Pancreas (tissue), 10 donors: ENCODE data around the gene CYS1. TPM values are rescaled to one million over a fixed set of nuclear protein-coding genes. Genes with fewer than 3 reads are reported as not detected.

Experiments
- ATAC-seq, 4 donors: fragments of 200-7000 bp; cut with Tn5 transposase; one replicate each; pipeline versions ENCODE4 v1.8.0 to v1.9.1; 2020; ENCODE audit warnings: mild to moderate bottlenecking in 4 of 4, moderate library complexity in 4 of 4
- DNase-seq, 6 donors: peaks; one replicate each; pipeline ENCODE4 v3.0.0-alpha.2; 2020
- FAIRE-seq: peaks from 2 replicates; lab custom pipeline; 2012; peaks lifted over from hg19 to GRCh38; lab: Jason Lieb, UNC
- H3K27ac ChIP-seq, 4 donors: fragments of 200-600 bp; sonication (generic); 1 replicate in 3 of 4; 2 replicates in 1 of 4; pipeline versions ENCODE4 v1.5.0 to v1.8.0; 2020
- H3K27me3 ChIP-seq, 4 donors: fragments of 200-600 bp; one replicate each; pipeline ENCODE4 v1.8.0; 2021
- H3K36me3 ChIP-seq, 3 donors: fragments of 200-600 bp; sonication (generic) in 1 of 3; one replicate each; pipeline versions ENCODE4 v1.5.0 to v1.8.0; 2020 to 2021
- H3K4me1 ChIP-seq, 3 donors: fragments of 200-600 bp; one replicate each; pipeline ENCODE4 v1.8.0; 2021
- H3K4me3 ChIP-seq, 4 donors: fragments of 200-600 bp; sonication (generic) in 2 of 4; one replicate each; pipeline versions ENCODE4 v1.5.0 to v1.8.0; 2020 to 2021
- H3K9me3 ChIP-seq, 4 donors: fragments of 200-600 bp; one replicate each; pipeline ENCODE4 v1.8.0; 2021
- WGBS, 2 donors: extraction: QIAGEN DNeasy Blood & Tissue Kit; methylation state at CpG; one replicate each; pipeline ENCODE4 v1.1.7; 2013; 5-methylcytosine and 5-hydroxymethylcytosine counted together
- intact Hi-C, 3 donors: fragments of 100-400 bp; cut with DNase I; formaldehyde crosslinking; loops; one replicate each; pipeline versions ENCODE4 v1.11.1 to v1.14.2; 2022
- polyA plus RNA-seq, 2 donors: library from polyadenylated mRNA; stranded (reverse); fragments of 200-250 nt; gene quantifications; one replicate each; pipeline ENCODE4 v1.2.3, GENCODE V29; 2013
- total RNA-seq, 6 donors: library from RNA; stranded (reverse); fragmentation: NEBNext Ultra II Directional in 4 of 6; extraction: Animal tissue kit (Norgen Biotek cat#: 25700) in 4 of 6; gene quantifications; one replicate each; pipeline versions ENCODE4 v1.2.1 to v1.2.4, GENCODE V29; 2021 to 2023
- TF ChIP-seq, protein P1 (sequence below), 4 donors: fragments of 200-600 bp; sonication (generic) in 3 of 4; IDR thresholded peaks; one replicate each; pipeline versions ENCODE4 v1.5.0 to v1.8.0; 2021; ENCODE audit warnings: antibody characterized with exemption in 4 of 4
- donor health status: healthy with polysubstance abuse.
- donor health status: DM: no; HTN: no; CAD: no; lungs with moderate emphysema.
- donor health status: DM: no; HTN: no; CAD: no.
- donor health status: control.
- donor health status: control.
- donor health status: Bipolar disorder and iron deficiency.
- donor health status: DM: yes; HTN: yes; CAD: no.
- donor health status: DM: no; HTN: no; CAD: no.
- donor health status: DM: no; HTN: no; CAD: no.
- donor health status: DM: yes; HTN: yes; CAD: no.

The CYS1 gene, protein sequence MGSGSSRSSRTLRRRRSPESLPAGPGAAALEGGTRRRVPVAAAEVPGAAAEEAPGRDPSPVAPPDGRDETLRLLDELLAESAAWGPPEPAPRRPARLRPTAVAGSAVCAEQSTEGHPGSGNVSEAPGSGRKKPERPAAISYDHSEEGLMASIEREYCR
- 10 to 100 TPM; 19.4 to 27.9 (median 21.7) TPM for total RNA-seq
- 10 to 100 TPM; 18.9 to 51.3 TPM for polyA plus RNA-seq

DNA sequence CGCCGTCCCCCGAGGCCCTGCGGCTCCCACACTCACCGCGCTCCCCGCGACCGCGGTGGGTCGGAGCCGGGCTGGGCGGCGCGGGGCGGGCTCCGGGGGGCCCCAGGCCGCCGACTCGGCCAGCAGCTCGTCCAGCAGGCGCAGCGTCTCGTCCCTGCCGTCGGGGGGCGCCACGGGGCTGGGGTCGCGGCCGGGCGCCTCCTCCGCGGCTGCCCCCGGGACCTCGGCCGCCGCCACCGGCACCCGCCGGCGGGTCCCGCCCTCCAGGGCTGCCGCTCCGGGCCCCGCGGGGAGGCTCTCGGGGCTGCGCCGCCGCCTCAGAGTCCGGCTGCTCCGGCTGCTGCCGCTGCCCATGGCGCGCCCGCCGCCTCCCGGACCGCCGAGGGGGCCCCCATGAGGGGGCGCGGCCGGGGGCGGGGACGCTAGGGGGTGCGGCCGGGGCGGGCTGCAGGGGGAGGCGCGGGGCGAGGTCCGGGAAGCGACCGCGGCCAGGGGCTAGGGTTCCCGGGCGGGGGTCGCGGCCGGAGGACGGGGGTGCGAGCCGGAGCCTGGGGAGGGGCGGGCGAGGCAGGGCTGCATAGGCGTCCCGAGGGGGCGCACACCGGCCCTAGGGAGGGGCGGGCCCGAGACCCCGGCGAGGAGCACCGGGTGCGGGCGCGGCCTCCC, at the start of gene CYS1:
CYS1 (minus strand) TSS at position 542 of the 666 bp plus-strand sequence; CDS start at position 354, 188 bp downstream.
- H3K27ac ChIP-seq: peak within 1 kb of the TSS; percentile 78 to 85 (median 82)
- H3K9me3 ChIP-seq: no peaks in the 10 kb centered on the region
- FAIRE-seq: no peak
- no peaks in the 10 kb centered on the region for H3K27me3 ChIP-seq
- TF ChIP-seq, protein P1, sequence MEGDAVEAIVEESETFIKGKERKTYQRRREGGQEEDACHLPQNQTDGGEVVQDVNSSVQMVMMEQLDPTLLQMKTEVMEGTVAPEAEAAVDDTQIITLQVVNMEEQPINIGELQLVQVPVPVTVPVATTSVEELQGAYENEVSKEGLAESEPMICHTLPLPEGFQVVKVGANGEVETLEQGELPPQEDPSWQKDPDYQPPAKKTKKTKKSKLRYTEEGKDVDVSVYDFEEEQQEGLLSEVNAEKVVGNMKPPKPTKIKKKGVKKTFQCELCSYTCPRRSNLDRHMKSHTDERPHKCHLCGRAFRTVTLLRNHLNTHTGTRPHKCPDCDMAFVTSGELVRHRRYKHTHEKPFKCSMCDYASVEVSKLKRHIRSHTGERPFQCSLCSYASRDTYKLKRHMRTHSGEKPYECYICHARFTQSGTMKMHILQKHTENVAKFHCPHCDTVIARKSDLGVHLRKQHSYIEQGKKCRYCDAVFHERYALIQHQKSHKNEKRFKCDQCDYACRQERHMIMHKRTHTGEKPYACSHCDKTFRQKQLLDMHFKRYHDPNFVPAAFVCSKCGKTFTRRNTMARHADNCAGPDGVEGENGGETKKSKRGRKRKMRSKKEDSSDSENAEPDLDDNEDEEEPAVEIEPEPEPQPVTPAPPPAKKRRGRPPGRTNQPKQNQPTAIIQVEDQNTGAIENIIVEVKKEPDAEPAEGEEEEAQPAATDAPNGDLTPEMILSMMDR (IDR thresholded peaks at IDR 0.05): no peak
- H3K4me3 ChIP-seq: peak within 1 kb of the TSS; percentile 40 to 64 (median 50)
- H3K36me3 ChIP-seq: no peaks in the 10 kb centered on the region
- peak in 5 of 6 donors; percentile 40 to 83 (median 68) for DNase-seq
- peak; percentile 32 to 64 (median 50) for ATAC-seq
- WGBS, 2 donors: 1% methylated on average over 11 to 98 of the region's 98 CpGs
- intact Hi-C loops: no loop called here
- H3K4me1 ChIP-seq: no peaks in the 10 kb centered on the region

DNA sequence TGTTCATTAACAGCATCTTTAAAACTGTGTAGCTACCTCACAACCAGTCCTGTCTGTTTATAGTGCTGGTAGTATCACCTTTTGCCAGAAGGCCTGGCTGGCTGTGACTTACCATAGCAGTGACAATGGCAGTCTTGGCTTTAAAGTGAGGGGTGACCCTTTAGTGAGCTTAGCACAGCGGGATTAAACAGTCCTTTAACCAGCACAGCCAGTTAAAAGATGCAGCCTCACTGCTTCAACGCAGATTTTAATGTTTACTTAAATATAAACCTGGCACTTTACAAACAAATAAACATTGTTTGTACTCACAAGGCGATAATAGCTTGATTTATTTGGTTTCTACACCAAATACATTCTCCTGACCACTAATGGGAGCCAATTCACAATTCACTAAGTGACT, 49.3 kb upstream of the CYS1 start:
- intact Hi-C loops: loop anchor here in 1 of 3 donors (10.0 kb wide), 1 partner anchor 545 kb away; no protein-coding TSS in a partner anchor
- FAIRE-seq: no peak
- ATAC-seq: no peak
- no peak for DNase-seq
- H3K4me3 ChIP-seq: no peak overlapping the region
- peaks cover 4 to 5% (median 4%) of the 10 kb centered on the region in 3 donors for H3K4me1 ChIP-seq
- WGBS, 2 donors: 57 to 59% methylated on average over 3 of the region's 3 CpGs
- H3K27ac ChIP-seq: no peak overlapping the region
- TF ChIP-seq, protein P1 (IDR thresholded peaks at IDR 0.05): no peak
- no peaks in the 10 kb centered on the region for H3K27me3 ChIP-seq
- no peaks in the 10 kb centered on the region for H3K36me3 ChIP-seq
- H3K9me3 ChIP-seq: no peaks in the 10 kb centered on the region

DNA sequence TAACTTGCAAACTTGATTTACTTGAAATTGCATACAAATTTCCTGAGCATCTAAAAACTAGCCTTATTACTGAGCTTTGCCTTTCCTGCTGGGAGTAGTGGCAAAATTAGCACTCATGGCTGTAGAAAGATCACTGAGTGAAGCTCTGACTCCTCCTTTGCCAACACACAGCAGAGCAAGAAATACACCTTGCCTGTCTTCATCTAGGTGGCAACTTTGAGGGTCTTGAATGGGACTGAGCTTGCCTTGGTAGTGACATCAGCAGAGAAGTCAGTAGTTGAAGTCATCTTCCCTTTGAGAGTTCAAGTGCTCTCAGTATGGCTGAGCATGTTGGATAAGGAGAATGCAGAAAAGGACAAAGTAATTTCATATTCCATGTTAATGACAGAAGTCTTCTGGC, 48.2 kb upstream of the CYS1 start:
- ATAC-seq (no peak), FAIRE-seq (no peak), DNase-seq (no peak)
- H3K4me3 ChIP-seq: no peak overlapping the region
- H3K36me3 ChIP-seq: no peaks in the 10 kb centered on the region
- TF ChIP-seq, protein P1 (IDR thresholded peaks at IDR 0.05): no peak
- H3K4me1 ChIP-seq: peaks cover 4 to 5% (median 4%) of the 10 kb centered on the region in 3 donors
- no peaks in the 10 kb centered on the region for H3K9me3 ChIP-seq
- H3K27ac ChIP-seq: no peak overlapping the region
- H3K27me3 ChIP-seq: no peaks in the 10 kb centered on the region
- intact Hi-C loops: loop anchor here in 1 of 3 donors (10.0 kb wide), 1 partner anchor 546 kb away; no protein-coding TSS in a partner anchor

DNA sequence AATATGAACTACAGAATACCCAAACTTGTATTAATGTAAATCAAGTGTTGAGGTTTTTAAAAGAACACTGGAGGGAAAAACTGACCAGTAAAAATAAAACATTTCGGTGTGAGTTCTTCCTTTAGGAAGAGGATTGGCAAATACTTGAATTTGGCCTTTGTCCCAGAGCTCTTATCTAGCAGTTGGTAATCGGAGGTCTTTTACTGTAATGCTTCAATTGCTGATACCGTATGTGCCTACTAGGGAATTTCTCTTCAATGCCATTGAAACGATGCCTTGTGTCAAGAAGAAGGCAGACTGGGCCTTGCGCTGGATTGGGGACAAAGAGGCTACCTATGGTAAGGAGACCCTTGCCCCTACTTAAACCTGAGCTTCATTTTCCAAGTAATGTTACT, 46.4 kb upstream of the CYS1 start:
- 11% methylated on average over 5 of the region's 5 CpGs for WGBS, 2 donors
- intact Hi-C loops: loop anchor here in 1 of 3 donors (10.0 kb wide), 1 partner anchor 548 kb away; no protein-coding TSS in a partner anchor
- TF ChIP-seq, protein P1 (IDR thresholded peaks at IDR 0.05): no peak

More for the DNA sequence above, 46.4 kb upstream of the CYS1 start:
- H3K9me3 ChIP-seq: no peaks in the 10 kb centered on the region
- DNase-seq (peak in 2 of 6 donors; percentile 30 to 31), FAIRE-seq (no peak), ATAC-seq (peak in 2 of 4 donors; percentile 29 to 52)
- no peaks in the 10 kb centered on the region for H3K36me3 ChIP-seq
- no peak overlapping the region for H3K27ac ChIP-seq
- H3K27me3 ChIP-seq: no peaks in the 10 kb centered on the region
- peaks cover 10 to 17% (median 10%) of the 10 kb centered on the region in 3 donors for H3K4me1 ChIP-seq
- no peak overlapping the region for H3K4me3 ChIP-seq
